ENCODE results near the gene VPS13D. TPM values are rescaled to one million over a fixed set of nuclear protein-coding genes. Genes with fewer than 3 reads are reported as not detected.

Gene VPS13D
- total and polyA plus RNA-seq, 9 donors, result 19.8 to 59.3 (median 41.8) TPM

DNA sequence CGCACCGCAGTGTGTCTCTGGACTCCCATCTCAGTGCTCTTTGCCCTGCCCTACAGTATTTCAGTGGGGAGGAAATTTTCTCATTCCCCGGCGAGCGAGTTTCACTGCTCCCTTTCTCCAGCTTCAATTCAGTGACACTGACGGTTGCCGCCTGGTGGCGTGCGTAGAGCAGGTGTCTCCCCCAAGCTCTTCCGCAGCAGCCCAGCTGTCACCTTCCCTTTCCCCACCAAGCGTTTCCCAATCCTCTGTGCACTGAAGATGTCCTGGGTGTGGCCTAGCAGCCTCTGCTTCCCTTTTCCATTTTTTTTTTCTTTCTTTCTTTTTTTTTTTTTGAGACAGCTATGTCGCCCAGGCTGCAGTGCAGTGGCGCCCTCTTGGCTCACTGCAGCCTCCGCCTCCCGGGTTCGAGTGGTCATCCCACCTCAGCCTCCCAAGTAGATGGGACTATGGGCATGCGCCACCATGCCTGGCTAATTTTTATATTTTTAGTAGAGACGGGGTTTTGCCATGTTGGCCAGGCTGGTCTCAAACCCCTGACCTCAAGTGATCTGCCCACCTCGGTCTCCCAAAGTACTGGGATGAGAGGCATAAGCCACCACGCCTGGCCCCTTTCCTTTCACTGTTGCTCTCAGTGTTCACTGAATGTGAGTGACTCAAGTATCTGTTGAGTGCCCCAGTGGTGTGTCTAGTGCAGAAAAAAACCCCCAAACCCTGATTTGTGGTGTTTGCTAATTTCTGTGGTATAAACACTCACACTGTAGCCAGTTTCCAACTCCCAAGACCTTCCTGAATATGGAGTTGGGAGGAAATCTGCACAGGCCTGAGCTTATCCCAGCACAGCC, 33.0 kb upstream of the VPS13D start:
- TF ChIP-seq POLR2A (IDR thresholded peaks at IDR 0.05), result no peak
- no peak for TF ChIP-seq EP300 (IDR thresholded peaks at IDR 0.05)
- TF ChIP-seq, protein P1, sequence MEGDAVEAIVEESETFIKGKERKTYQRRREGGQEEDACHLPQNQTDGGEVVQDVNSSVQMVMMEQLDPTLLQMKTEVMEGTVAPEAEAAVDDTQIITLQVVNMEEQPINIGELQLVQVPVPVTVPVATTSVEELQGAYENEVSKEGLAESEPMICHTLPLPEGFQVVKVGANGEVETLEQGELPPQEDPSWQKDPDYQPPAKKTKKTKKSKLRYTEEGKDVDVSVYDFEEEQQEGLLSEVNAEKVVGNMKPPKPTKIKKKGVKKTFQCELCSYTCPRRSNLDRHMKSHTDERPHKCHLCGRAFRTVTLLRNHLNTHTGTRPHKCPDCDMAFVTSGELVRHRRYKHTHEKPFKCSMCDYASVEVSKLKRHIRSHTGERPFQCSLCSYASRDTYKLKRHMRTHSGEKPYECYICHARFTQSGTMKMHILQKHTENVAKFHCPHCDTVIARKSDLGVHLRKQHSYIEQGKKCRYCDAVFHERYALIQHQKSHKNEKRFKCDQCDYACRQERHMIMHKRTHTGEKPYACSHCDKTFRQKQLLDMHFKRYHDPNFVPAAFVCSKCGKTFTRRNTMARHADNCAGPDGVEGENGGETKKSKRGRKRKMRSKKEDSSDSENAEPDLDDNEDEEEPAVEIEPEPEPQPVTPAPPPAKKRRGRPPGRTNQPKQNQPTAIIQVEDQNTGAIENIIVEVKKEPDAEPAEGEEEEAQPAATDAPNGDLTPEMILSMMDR (IDR thresholded peaks at IDR 0.05), result no peak

DNA sequence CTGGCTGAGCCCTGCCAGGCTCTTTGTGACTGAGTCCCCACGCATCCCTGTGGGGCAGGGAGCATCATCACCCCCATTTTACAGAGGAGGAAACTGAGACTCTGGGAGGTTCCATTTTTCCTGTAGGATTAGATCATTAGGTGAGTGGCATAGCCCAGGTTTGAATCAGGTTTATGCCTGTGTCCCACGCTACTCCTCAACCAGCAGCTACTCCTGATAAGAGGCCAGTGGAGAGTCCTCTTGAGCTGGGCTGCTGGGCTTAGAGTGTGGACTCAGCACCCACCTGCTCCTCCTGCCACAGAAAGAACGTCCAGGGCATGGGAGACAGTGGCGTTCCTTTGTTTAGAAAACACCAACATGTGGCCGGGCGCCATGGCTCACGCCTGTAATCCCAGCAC, 32.3 kb upstream of the VPS13D start:
- Histone ChIP-seq H3K4me3 (no peak overlapping the region), H3K4me1 (ENCODE audit: insufficient read depth) (no peaks in the 10 kb centered on the region), H3K27ac (no peak overlapping the region), H3K36me3 (no peaks in the 10 kb centered on the region), H3K27me3 (no peaks in the 10 kb centered on the region), H3K9me3 (no peaks in the 10 kb centered on the region)
- intact Hi-C loops (cut with DNase I), result no loop called here
- TF ChIP-seq POLR2A (IDR thresholded peaks at IDR 0.05), result no peak
- no peak for TF ChIP-seq EP300 (IDR thresholded peaks at IDR 0.05)
- TF ChIP-seq, protein P1 (IDR thresholded peaks at IDR 0.05), result no peak
- no peak for DNase-seq
- WGBS, 3 donors, result 80 to 89% (median 88%) methylated on average over 7 of the region's 7 CpGs

More for the DNA sequence above, 33.0 kb upstream of the VPS13D start:
- H3K9me3 ChIP-seq, result no peaks in the 10 kb centered on the region
- 86 to 89% (median 88%) methylated on average over 20 of the region's 20 CpGs for WGBS, 3 donors
- H3K27ac ChIP-seq, result no peak overlapping the region
- no peaks in the 10 kb centered on the region for H3K27me3 ChIP-seq
- intact Hi-C loops (cut with DNase I), result no loop called here
- DNase-seq, result no peak
- H3K4me1 ChIP-seq (ENCODE audit: insufficient read depth), result no peaks in the 10 kb centered on the region
- H3K4me3 ChIP-seq, result no peak overlapping the region
- H3K36me3 ChIP-seq, result no peaks in the 10 kb centered on the region

DNA sequence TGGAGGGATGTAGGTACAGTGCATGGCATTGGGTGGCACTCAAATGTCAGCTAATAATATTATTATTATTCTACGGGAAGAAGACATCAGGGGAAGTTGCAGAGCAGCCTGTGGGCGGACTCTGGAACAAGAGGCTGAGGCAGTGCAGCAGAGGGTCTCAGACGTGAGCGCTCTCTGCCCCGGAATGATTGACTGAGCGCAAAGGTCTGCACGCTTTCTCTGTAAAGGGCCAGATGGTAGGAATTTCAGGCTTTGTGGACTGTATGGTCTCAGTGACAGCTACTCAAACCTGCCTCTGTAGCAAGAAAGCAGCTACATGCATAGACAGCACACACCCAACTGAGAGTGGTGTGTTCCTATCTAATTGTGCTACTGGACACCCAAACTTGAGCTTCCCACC, 29.6 kb upstream of the VPS13D start:
- Histone ChIP-seq H3K9me3 (no peaks in the 10 kb centered on the region), H3K4me3 (no peak overlapping the region), H3K4me1 (ENCODE audit: insufficient read depth) (no peaks in the 10 kb centered on the region), H3K36me3 (no peaks in the 10 kb centered on the region), H3K27ac (no peak overlapping the region), H3K27me3 (no peaks in the 10 kb centered on the region)
- intact Hi-C loops (cut with DNase I), result loop anchor here in 2 of 4 donors (10.0 kb wide), 2 partner anchors 355 to 365 kb away; partner anchors contain the start of gene NPPA (in 1 of the 2)
- WGBS, 3 donors, result 91 to 93% (median 92%) methylated on average over 7 of the region's 7 CpGs
- no peak for TF ChIP-seq POLR2A (IDR thresholded peaks at IDR 0.05)
- TF ChIP-seq, protein P1 (IDR thresholded peaks at IDR 0.05), result no peak
- TF ChIP-seq EP300 (IDR thresholded peaks at IDR 0.05), result no peak
- DNase-seq, result no peak

DNA sequence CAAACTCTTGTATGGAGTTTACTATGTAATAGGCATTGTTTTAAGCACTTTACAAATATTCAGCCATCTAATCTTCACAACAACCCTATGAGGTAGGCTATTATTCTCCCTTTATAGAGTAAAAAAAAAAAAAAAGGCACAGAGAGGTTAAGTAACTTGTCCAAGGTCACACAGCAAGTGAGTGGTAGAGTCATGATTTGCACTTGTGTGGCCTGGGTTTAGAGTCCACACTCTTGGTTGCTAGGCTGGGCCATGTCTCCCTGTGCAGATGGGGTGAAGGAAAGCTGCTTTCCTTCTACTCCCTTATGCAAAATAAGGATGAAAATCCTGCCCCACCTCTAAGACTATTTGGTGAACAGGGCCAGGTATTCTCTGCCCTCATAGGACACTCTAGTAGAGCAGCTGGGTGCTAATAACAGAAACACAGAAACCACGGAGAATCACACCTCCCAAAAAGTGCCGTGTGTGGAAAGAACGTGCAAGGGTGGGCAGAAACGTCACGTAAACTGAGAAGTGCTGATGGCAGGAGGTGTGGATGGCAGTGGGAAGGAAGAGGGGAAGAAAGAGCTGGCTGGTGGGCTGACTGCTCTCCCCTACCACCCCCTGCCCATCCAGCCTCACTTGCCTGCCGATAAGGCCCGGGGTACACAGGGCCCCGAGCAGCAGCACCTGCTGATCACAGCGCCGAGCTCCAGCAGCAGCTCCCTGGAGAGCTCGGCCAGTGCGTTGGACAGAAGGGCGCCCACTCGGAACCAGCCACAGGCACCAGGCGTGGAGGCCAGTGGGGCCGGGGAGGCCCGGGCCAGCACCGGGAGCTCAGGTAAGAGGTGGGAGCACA, 28.3 kb upstream of the VPS13D start:
- intact Hi-C loops (cut with DNase I), result loop anchor here in 2 of 4 donors (10.0 kb wide), 2 partner anchors 357 to 367 kb away; partner anchors contain the start of gene NPPA (in 1 of the 2)
- Histone ChIP-seq H3K9me3 (no peaks in the 10 kb centered on the region), H3K4me3 (no peak overlapping the region), H3K27me3 (no peaks in the 10 kb centered on the region), H3K36me3 (no peaks in the 10 kb centered on the region), H3K4me1 (ENCODE audit: insufficient read depth) (no peaks in the 10 kb centered on the region), H3K27ac (no peak overlapping the region)
- no peak for DNase-seq
- 92 to 94% (median 92%) methylated on average over 18 of the region's 18 CpGs for WGBS, 3 donors
- TF ChIP-seq EP300 (IDR thresholded peaks at IDR 0.05), result no peak
- no peak for TF ChIP-seq POLR2A (IDR thresholded peaks at IDR 0.05)
- TF ChIP-seq, protein P1 (IDR thresholded peaks at IDR 0.05), result no peak

All from ovary (tissue), 9 donors.